ENCODE measurements around the gene WFDC1. TPM values are rescaled to one million over a fixed set of nuclear protein-coding genes. Genes with fewer than 3 reads are reported as not detected.

Gene WFDC1
- total RNA-seq, 2 donors from 2014 or later = 1.9 to 2.5 TPM

- intact Hi-C loops (cut with DNase I) = no loop called here
- ATAC-seq = no peak
- no peak for DNase-seq
These were observed 561 bp upstream of the WFDC1 start for GRCh38 chr16:84294117-84294516.

GRCh38 chr16:84295203-84295860 is 654 bp downstream of the WFDC1 start:
- no peak for ATAC-seq
- no peak for DNase-seq
- intact Hi-C loops (cut with DNase I) = no loop called here

GRCh38 chr16:84298376-84298899 is 3.8 kb downstream of the WFDC1 start:
- intact Hi-C loops (cut with DNase I) = no loop called here
- DNase-seq (no peak), ATAC-seq (no peak)

GRCh38 chr16:84299734-84300440 is 5.2 kb downstream of the WFDC1 start:
- no peak for ATAC-seq
- no peak for DNase-seq
- intact Hi-C loops (cut with DNase I) = no loop called here

- DNase-seq (no peak), ATAC-seq (peak in 1 of 2 donors; percentile 29)
- intact Hi-C loops (cut with DNase I) = no loop called here
These were observed 7.7 kb downstream of the WFDC1 start for GRCh38 chr16:84302111-84302954.

- ATAC-seq (peak; percentile 37 to 74), DNase-seq (no peak)
- intact Hi-C loops (cut with DNase I) = no loop called here
These were observed 8.3 kb downstream of the WFDC1 start for GRCh38 chr16:84303023-84303422.

GRCh38 chr16:84303516-84303915 is 8.8 kb downstream of the WFDC1 start:
- DNase-seq (no peak), ATAC-seq (no peak)
- intact Hi-C loops (cut with DNase I) = no loop called here

- intact Hi-C loops (cut with DNase I) = no loop called here
- ATAC-seq (no peak), DNase-seq (no peak)
These were observed 11.9 kb downstream of the WFDC1 start for GRCh38 chr16:84306564-84306963.

- intact Hi-C loops (cut with DNase I) = no loop called here
- DNase-seq (no peak), ATAC-seq (no peak)
These were observed 12.7 kb downstream of the WFDC1 start for GRCh38 chr16:84307209-84307954.

- intact Hi-C loops (cut with DNase I) = no loop called here
- ATAC-seq (peak; percentile 47 to 54), DNase-seq (peak; percentile 55)
These were observed 13.4 kb downstream of the WFDC1 start for GRCh38 chr16:84308120-84308519.

- intact Hi-C loops (cut with DNase I) = no loop called here
- DNase-seq = no peak
- ATAC-seq = no peak
These were observed 16.0 kb downstream of the WFDC1 start for GRCh38 chr16:84310642-84311041.

GRCh38 chr16:84312783-84313382 is 18.2 kb downstream of the WFDC1 start:
- ATAC-seq (no peak), DNase-seq (no peak)
- intact Hi-C loops (cut with DNase I) = no loop called here

GRCh38 chr16:84313921-84314320 is 19.2 kb downstream of the WFDC1 start:
- intact Hi-C loops (cut with DNase I) = no loop called here
- ATAC-seq (no peak), DNase-seq (no peak)

- intact Hi-C loops (cut with DNase I) = no loop called here
- no peak for DNase-seq
- ATAC-seq = no peak
These were observed 19.7 kb downstream of the WFDC1 start for GRCh38 chr16:84314373-84314772.

- ATAC-seq (no peak), DNase-seq (no peak)
- intact Hi-C loops (cut with DNase I) = no loop called here
These were observed 20.1 kb downstream of the WFDC1 start for GRCh38 chr16:84314814-84315213.

GRCh38 chr16:84315422-84315821 is 20.7 kb downstream of the WFDC1 start:
- DNase-seq (no peak), ATAC-seq (no peak)
- intact Hi-C loops (cut with DNase I) = no loop called here

- DNase-seq (no peak), ATAC-seq (no peak)
- intact Hi-C loops (cut with DNase I) = no loop called here
These were observed 23.7 kb downstream of the WFDC1 start for GRCh38 chr16:84318091-84318975.

All from left cardiac atrium (tissue), 4 donors.